GM23338 (cell line): Measurements from ENCODE around the gene DRICH1. TPM values are rescaled to one million over a fixed set of nuclear protein-coding genes. Genes with fewer than 3 reads are reported as not detected.

Experiments used
- ATAC-seq: fragments of 200-7000 bp; cut with Tn5 transposase; 3 replicates; pipeline ENCODE4 v1.9.1; 2020
- DNase-seq: peaks from one replicate; pipeline ENCODE4 v3.0.0-alpha.2; 2015; ENCODE audit warnings: low spot score
- H2AFZ ChIP-seq: fragments of 200-600 bp; sonication (generic); 2 replicates; pipeline ENCODE4 v1.8.0; 2016; ENCODE audit warnings: antibody characterized with exemption, mild to moderate bottlenecking, moderate library complexity
- H3F3A ChIP-seq: fragments of 200-600 bp; sonication (generic); replicated peaks from 2 replicates; pipeline ENCODE4 v1.8.0; 2017; ENCODE audit warnings: antibody characterized with exemption, mixed run types, low read depth
- H3K27ac ChIP-seq: fragments of 200-600 bp; sonication (generic); 2 replicates; pipeline ENCODE4 v1.6.1; 2016; ENCODE audit warnings: low read depth
- H3K27me3 ChIP-seq: fragments of 200-600 bp; sonication (generic); 2 replicates; pipeline ENCODE4 v1.8.0; 2016; ENCODE audit warnings: mild to moderate bottlenecking, mixed run types, moderate library complexity; ENCODE audit not compliant: insufficient read depth
- H3K36me3 ChIP-seq: fragments of 200-600 bp; sonication (generic); 2 replicates; pipeline ENCODE4 v1.8.0; 2016; ENCODE audit warnings: mild to moderate bottlenecking; ENCODE audit not compliant: insufficient read depth
- H3K4me1 ChIP-seq: fragments of 200-600 bp; sonication (generic); 2 replicates; pipeline ENCODE4 v1.8.0; 2016; ENCODE audit warnings: mild to moderate bottlenecking, moderate library complexity; ENCODE audit not compliant: insufficient read depth
- H3K4me2 ChIP-seq: fragments of 200-600 bp; sonication (generic); 2 replicates; pipeline ENCODE4 v1.7.1; 2017; ENCODE audit warnings: mixed run types
- H3K4me3 ChIP-seq: fragments of 200-600 bp; sonication (generic); 2 replicates; pipeline ENCODE4 v1.6.1; 2016; ENCODE audit warnings: mixed run types
- H3K79me2 ChIP-seq: fragments of 200-600 bp; sonication (generic); replicated peaks from 2 replicates; pipeline ENCODE4 v1.8.0; 2017; ENCODE audit warnings: mild to moderate bottlenecking; ENCODE audit not compliant: insufficient read depth
- H3K9me2 ChIP-seq: fragments of 200-600 bp; sonication (generic); 2 replicates; pipeline ENCODE4 v1.8.0; 2017; ENCODE audit not compliant: insufficient read depth
- H4K20me1 ChIP-seq: fragments of 200-600 bp; sonication (generic); replicated peaks from 2 replicates; pipeline ENCODE4 v1.8.0; 2017; ENCODE audit warnings: mild to moderate bottlenecking; ENCODE audit not compliant: insufficient read depth
- H3K27ac Mint-ChIP-seq: 2 replicates; pipeline ENCODE4 v1.8.0; 2020; ENCODE audit warnings: inconsistent platforms, mild to moderate bottlenecking, moderate library complexity, mixed read lengths
- H3K27me3 Mint-ChIP-seq: 3 replicates; pipeline ENCODE4 v1.8.0; 2022; ENCODE audit warnings: low read depth, mild to moderate bottlenecking, moderate library complexity, mixed read lengths, inconsistent platforms; ENCODE audit not compliant: insufficient read depth, poor library complexity
- H3K36me3 Mint-ChIP-seq: 3 replicates; pipeline ENCODE4 v1.8.0; 2021; ENCODE audit warnings: low read depth, mild to moderate bottlenecking, inconsistent platforms, moderate library complexity, mixed read lengths
- H3K4me1 Mint-ChIP-seq: 3 replicates; pipeline ENCODE4 v1.8.0; 2020; ENCODE audit warnings: mild to moderate bottlenecking, inconsistent platforms, mixed read lengths
- H3K4me3 Mint-ChIP-seq: 3 replicates; pipeline ENCODE4 v1.8.0; 2021; ENCODE audit warnings: moderate library complexity, mild to moderate bottlenecking, inconsistent platforms, mixed read lengths
- H3K9me3 Mint-ChIP-seq: 3 replicates; pipeline ENCODE4 v1.8.0; 2020; ENCODE audit warnings: moderate library complexity, mild to moderate bottlenecking, inconsistent platforms, mixed read lengths
- CREB1 ChIP-seq: fragments of 250-450 bp; sonication (Bioruptor Pico); IDR thresholded peaks from 2 replicates; pipeline ENCODE4 v1.5.0; 2020; ENCODE audit warnings: low read depth, mild to moderate bottlenecking, moderate library complexity
- EZH2 ChIP-seq: fragments of 200-600 bp; sonication (generic); IDR thresholded peaks from one replicate; pipeline ENCODE4 v1.8.0; 2017; ENCODE audit warnings: antibody characterized with exemption, mild to moderate bottlenecking, low read depth; ENCODE audit not compliant: unreplicated experiment
- EZH2phosphoT487 ChIP-seq: fragments of 200-600 bp; sonication (generic); IDR thresholded peaks from one replicate; pipeline ENCODE4 v1.8.1; 2018; ENCODE audit warnings: antibody characterized with exemption; ENCODE audit not compliant: unreplicated experiment
- JUNB ChIP-seq: IDR thresholded peaks from one replicate; pipeline ENCODE4 v1.6.1; 2016; ENCODE audit warnings: antibody characterized with exemption; ENCODE audit not compliant: unreplicated experiment
- NANOG ChIP-seq: IDR thresholded peaks from 2 replicates; pipeline ENCODE4 v1.6.1; 2016; ENCODE audit warnings: antibody characterized with exemption, borderline replicate concordance
- POLR2AphosphoS5 ChIP-seq: IDR thresholded peaks from 2 replicates; pipeline ENCODE4 v1.6.1; 2016; ENCODE audit warnings: antibody characterized with exemption, low read depth
- STAT1 ChIP-seq: IDR thresholded peaks from one replicate; pipeline ENCODE4 v1.6.1; 2016; ENCODE audit warnings: antibody characterized with exemption; ENCODE audit not compliant: unreplicated experiment
- ZNF114 ChIP-seq: fragments of 250-450 bp; sonication (Bioruptor Pico); IDR thresholded peaks from 2 replicates; pipeline ENCODE4 v1.5.0; 2020; ENCODE audit warnings: mild to moderate bottlenecking, moderate library complexity
- ZNF331 ChIP-seq: fragments of 250-450 bp; sonication (Bioruptor Pico); IDR thresholded peaks from 2 replicates; pipeline ENCODE4 v1.5.0; 2020; ENCODE audit warnings: low read depth, mild to moderate bottlenecking, moderate library complexity
- polyA plus RNA-seq: library from polyadenylated mRNA; unstranded; fragments of >200 nt; fragmentation: Nextera tagmentation; extraction: Ambion mirVana; gene quantifications from 2 replicates; pipeline ENCODE4 v1.2.1, GENCODE V29; 2016
- total RNA-seq: library from RNA; depleted of rRNA; stranded (reverse); fragments of >200 nt; shearing (Covaris generic); gene quantifications from 2 replicates; pipeline ENCODE4 v1.2.3, GENCODE V29; 2014
- TF ChIP-seq, protein P1 (sequence below): IDR thresholded peaks from one replicate; pipeline ENCODE4 v1.6.1; 2018; ENCODE audit warnings: antibody characterized with exemption; ENCODE audit not compliant: unreplicated experiment
- TF ChIP-seq, protein P2 (sequence below): fragments of 250-450 bp; sonication (Bioruptor Pico); IDR thresholded peaks from 2 replicates; pipeline ENCODE4 v1.5.0; 2020; ENCODE audit warnings: mild to moderate bottlenecking, moderate library complexity
- TF ChIP-seq, protein P3 (sequence below): IDR thresholded peaks from 2 replicates; pipeline ENCODE4 v1.6.1; 2016; ENCODE audit warnings: antibody characterized with exemption
- TF ChIP-seq, protein P4 (sequence below), 2 experiments: fragments of 200-600 bp in 1 of 2; sonication (generic) in 1 of 2; conservative IDR thresholded peaks; 2 replicates each; pipeline versions ENCODE4 v1.5.1 to v1.6.1; 2016 to 2017; ENCODE audit warnings: antibody characterized with exemption in 2 of 2, low read depth in 2 of 2, mild to moderate bottlenecking in 2 of 2, moderate library complexity in 1 of 2

The DRICH1 gene
- total and polyA plus RNA-seq, 2 experiments from 2014 or later: not detected

DNA sequence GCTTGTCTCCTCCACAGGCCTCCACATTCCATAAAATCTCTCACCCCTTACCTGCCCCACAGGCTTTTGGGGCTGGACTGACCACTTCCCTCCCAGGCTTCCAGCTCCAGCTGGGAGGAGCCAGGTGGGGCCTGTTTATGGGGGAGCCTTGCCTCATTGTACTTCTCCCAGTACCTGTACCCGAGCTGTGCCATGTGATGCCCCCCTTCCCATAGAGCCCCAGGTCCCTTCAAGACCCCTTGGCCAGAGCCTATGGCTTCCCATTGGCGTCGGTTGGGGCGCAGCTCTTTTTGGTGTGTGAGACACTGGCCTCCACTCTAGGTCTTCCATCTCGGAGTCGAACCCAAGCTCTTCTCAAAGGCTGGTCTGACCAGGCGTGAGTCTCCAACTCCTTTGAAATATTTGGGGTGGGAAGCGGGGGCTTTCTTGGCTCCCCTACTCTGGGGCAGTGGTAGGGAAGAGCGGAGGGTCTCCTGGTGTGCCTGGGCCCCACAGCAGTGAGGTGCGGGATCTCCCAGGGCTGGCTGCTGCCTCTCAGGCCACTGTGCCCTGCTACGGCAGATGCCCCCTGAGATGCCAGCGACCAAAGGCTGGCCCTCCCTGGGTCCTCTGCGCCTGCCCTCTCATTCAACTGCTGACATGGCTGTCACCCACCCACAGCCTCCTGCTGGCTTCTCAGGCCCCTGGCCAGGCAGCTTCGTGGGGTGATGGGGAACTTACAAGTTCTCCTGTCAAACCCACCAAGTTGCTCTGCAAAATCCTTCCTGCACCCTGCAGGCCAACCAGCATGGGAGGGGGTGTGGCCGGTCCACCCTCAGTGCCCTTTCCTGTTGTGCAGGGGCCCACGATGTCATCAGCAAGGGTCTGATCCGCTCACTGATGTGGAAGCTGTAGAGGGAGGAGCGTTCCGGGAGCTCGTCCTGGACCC is 25.7 kb downstream of the DRICH1 start:
- no peaks in the 10 kb centered on the region for H3K27me3 ChIP-seq
- no peak overlapping the region for H3K27ac ChIP-seq
- H2AFZ ChIP-seq: no peak overlapping the region
- no peak overlapping the region for H3K4me3 ChIP-seq
- Mint-ChIP-seq H3K9me3 (no peaks in the 10 kb centered on the region), H3K27ac (no peak overlapping the region), H3K4me3 (no peak overlapping the region), H3K4me1 (no peaks in the 10 kb centered on the region; the same call in 2 of the 3 replicates), H3K36me3 (no peaks in the 10 kb centered on the region), H3K27me3 (peaks cover 18% of the 10 kb centered on the region)
- ATAC-seq (no peak), DNase-seq (no peak)
- no peaks in the 10 kb centered on the region for H3K36me3 ChIP-seq
- H3F3A ChIP-seq: no peaks in the 10 kb centered on the region
- H3K4me1 ChIP-seq: no peaks in the 10 kb centered on the region
- H3K9me2 ChIP-seq: no peaks in the 10 kb centered on the region
- TF ChIP-seq, protein P1, sequence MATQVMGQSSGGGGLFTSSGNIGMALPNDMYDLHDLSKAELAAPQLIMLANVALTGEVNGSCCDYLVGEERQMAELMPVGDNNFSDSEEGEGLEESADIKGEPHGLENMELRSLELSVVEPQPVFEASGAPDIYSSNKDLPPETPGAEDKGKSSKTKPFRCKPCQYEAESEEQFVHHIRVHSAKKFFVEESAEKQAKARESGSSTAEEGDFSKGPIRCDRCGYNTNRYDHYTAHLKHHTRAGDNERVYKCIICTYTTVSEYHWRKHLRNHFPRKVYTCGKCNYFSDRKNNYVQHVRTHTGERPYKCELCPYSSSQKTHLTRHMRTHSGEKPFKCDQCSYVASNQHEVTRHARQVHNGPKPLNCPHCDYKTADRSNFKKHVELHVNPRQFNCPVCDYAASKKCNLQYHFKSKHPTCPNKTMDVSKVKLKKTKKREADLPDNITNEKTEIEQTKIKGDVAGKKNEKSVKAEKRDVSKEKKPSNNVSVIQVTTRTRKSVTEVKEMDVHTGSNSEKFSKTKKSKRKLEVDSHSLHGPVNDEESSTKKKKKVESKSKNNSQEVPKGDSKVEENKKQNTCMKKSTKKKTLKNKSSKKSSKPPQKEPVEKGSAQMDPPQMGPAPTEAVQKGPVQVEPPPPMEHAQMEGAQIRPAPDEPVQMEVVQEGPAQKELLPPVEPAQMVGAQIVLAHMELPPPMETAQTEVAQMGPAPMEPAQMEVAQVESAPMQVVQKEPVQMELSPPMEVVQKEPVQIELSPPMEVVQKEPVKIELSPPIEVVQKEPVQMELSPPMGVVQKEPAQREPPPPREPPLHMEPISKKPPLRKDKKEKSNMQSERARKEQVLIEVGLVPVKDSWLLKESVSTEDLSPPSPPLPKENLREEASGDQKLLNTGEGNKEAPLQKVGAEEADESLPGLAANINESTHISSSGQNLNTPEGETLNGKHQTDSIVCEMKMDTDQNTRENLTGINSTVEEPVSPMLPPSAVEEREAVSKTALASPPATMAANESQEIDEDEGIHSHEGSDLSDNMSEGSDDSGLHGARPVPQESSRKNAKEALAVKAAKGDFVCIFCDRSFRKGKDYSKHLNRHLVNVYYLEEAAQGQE: no peak
- TF ChIP-seq, protein P2, sequence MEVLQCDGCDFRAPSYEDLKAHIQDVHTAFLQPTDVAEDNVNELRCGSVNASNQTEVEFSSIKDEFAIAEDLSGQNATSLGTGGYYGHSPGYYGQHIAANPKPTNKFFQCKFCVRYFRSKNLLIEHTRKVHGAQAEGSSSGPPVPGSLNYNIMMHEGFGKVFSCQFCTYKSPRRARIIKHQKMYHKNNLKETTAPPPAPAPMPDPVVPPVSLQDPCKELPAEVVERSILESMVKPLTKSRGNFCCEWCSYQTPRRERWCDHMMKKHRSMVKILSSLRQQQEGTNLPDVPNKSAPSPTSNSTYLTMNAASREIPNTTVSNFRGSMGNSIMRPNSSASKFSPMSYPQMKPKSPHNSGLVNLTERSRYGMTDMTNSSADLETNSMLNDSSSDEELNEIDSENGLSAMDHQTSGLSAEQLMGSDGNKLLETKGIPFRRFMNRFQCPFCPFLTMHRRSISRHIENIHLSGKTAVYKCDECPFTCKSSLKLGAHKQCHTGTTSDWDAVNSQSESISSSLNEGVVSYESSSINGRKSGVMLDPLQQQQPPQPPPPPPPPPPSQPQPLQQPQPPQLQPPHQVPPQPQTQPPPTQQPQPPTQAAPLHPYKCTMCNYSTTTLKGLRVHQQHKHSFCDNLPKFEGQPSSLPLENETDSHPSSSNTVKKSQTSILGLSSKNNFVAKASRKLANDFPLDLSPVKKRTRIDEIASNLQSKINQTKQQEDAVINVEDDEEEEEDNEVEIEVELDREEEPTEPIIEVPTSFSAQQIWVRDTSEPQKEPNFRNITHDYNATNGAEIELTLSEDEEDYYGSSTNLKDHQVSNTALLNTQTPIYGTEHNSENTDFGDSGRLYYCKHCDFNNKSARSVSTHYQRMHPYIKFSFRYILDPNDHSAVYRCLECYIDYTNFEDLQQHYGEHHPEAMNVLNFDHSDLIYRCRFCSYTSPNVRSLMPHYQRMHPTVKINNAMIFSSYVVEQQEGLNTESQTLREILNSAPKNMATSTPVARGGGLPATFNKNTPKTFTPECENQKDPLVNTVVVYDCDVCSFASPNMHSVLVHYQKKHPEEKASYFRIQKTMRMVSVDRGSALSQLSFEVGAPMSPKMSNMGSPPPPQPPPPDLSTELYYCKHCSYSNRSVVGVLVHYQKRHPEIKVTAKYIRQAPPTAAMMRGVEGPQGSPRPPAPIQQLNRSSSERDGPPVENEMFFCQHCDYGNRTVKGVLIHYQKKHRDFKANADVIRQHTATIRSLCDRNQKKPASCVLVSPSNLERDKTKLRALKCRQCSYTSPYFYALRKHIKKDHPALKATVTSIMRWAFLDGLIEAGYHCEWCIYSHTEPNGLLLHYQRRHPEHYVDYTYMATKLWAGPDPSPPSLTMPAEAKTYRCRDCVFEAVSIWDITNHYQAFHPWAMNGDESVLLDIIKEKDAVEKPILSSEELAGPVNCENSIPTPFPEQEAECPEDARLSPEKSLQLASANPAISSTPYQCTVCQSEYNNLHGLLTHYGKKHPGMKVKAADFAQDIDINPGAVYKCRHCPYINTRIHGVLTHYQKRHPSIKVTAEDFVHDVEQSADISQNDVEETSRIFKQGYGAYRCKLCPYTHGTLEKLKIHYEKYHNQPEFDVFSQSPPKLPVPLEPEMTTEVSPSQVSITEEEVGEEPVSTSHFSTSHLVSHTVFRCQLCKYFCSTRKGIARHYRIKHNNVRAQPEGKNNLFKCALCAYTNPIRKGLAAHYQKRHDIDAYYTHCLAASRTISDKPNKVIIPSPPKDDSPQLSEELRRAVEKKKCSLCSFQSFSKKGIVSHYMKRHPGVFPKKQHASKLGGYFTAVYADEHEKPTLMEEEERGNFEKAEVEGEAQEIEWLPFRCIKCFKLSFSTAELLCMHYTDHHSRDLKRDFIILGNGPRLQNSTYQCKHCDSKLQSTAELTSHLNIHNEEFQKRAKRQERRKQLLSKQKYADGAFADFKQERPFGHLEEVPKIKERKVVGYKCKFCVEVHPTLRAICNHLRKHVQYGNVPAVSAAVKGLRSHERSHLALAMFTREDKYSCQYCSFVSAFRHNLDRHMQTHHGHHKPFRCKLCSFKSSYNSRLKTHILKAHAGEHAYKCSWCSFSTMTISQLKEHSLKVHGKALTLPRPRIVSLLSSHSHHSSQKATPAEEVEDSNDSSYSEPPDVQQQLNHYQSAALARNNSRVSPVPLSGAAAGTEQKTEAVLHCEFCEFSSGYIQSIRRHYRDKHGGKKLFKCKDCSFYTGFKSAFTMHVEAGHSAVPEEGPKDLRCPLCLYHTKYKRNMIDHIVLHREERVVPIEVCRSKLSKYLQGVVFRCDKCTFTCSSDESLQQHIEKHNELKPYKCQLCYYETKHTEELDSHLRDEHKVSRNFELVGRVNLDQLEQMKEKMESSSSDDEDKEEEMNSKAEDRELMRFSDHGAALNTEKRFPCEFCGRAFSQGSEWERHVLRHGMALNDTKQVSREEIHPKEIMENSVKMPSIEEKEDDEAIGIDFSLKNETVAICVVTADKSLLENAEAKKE: no peak
- no peak for TF ChIP-seq CREB1 (CRISPR knock-in tag)
- TF ChIP-seq ZNF114 (CRISPR knock-in tag): no peak
- no peak for TF ChIP-seq NANOG
- no peak for TF ChIP-seq JUNB
- TF ChIP-seq, protein P3, sequence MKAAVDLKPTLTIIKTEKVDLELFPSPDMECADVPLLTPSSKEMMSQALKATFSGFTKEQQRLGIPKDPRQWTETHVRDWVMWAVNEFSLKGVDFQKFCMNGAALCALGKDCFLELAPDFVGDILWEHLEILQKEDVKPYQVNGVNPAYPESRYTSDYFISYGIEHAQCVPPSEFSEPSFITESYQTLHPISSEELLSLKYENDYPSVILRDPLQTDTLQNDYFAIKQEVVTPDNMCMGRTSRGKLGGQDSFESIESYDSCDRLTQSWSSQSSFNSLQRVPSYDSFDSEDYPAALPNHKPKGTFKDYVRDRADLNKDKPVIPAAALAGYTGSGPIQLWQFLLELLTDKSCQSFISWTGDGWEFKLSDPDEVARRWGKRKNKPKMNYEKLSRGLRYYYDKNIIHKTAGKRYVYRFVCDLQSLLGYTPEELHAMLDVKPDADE: no peak
- no peak for TF ChIP-seq EZH2
- TF ChIP-seq POLR2AphosphoS5: no peak
- TF ChIP-seq ZNF331: no peak
- TF ChIP-seq EZH2phosphoT487: no peak
- TF ChIP-seq, protein P4, sequence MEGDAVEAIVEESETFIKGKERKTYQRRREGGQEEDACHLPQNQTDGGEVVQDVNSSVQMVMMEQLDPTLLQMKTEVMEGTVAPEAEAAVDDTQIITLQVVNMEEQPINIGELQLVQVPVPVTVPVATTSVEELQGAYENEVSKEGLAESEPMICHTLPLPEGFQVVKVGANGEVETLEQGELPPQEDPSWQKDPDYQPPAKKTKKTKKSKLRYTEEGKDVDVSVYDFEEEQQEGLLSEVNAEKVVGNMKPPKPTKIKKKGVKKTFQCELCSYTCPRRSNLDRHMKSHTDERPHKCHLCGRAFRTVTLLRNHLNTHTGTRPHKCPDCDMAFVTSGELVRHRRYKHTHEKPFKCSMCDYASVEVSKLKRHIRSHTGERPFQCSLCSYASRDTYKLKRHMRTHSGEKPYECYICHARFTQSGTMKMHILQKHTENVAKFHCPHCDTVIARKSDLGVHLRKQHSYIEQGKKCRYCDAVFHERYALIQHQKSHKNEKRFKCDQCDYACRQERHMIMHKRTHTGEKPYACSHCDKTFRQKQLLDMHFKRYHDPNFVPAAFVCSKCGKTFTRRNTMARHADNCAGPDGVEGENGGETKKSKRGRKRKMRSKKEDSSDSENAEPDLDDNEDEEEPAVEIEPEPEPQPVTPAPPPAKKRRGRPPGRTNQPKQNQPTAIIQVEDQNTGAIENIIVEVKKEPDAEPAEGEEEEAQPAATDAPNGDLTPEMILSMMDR (conservative IDR thresholded peaks at IDR 0.05; ENCODE audit: low read depth in 2 of 2): no peak
- TF ChIP-seq STAT1: no peak
- no peak overlapping the region for H3K4me2 ChIP-seq
- H3K79me2 ChIP-seq: no peaks in the 10 kb centered on the region
- no peaks in the 10 kb centered on the region for H4K20me1 ChIP-seq
